Neuronal stem cell (in vitro differentiated cells): ENCODE measurements around the gene MACROD2.

Source experiments
- DNase-seq: peaks from one replicate; pipeline ENCODE4 v3.0.0-alpha.2; 2013; ENCODE audit warnings: low spot score
- H2AFZ ChIP-seq: one replicate; pipeline ENCODE4 v1.6.1; 2013; ENCODE audit warnings: mild to moderate bottlenecking, low read length, inconsistent platforms
- H2AK5ac ChIP-seq: 2 replicates; pipeline ENCODE4 v1.6.1; 2013; ENCODE audit warnings: low read depth, mild to moderate bottlenecking, inconsistent platforms, low read length, moderate library complexity, mixed read lengths
- H2BK120ac ChIP-seq: 2 replicates; pipeline ENCODE4 v1.6.1; 2013; ENCODE audit warnings: low read depth, mild to moderate bottlenecking, inconsistent platforms, low read length, moderate library complexity, mixed read lengths
- H2BK12ac ChIP-seq: one replicate; pipeline ENCODE4 v1.6.1; 2013; ENCODE audit warnings: low read length, inconsistent platforms
- H2BK15ac ChIP-seq: 2 replicates; pipeline ENCODE4 v1.6.1; 2013; ENCODE audit warnings: mild to moderate bottlenecking, low read length, inconsistent platforms, mixed read lengths
- H2BK5ac ChIP-seq: one replicate; pipeline ENCODE4 v1.6.1; 2013; ENCODE audit warnings: inconsistent platforms, mild to moderate bottlenecking, low read length, moderate library complexity
- H3K14ac ChIP-seq: one replicate; pipeline ENCODE4 v1.6.1; 2013; ENCODE audit warnings: low read length, inconsistent platforms
- H3K18ac ChIP-seq: 2 replicates; pipeline ENCODE4 v1.6.1; 2013; ENCODE audit warnings: low read length, inconsistent platforms
- H3K23ac ChIP-seq: 2 replicates; pipeline ENCODE4 v1.6.1; 2013; ENCODE audit warnings: low read depth, mild to moderate bottlenecking, mixed read lengths, low read length, inconsistent platforms; ENCODE audit not compliant: poor library complexity
- H3K27ac ChIP-seq: replicated peaks from 3 replicates; pipeline ENCODE4 v1.5.1; 2013; ENCODE audit warnings: low read length, inconsistent platforms
- H3K27me3 ChIP-seq, 3 experiments: 2 replicates each; pipeline ENCODE4 v1.6.1; 2013; ENCODE audit warnings: low read length in 3 of 3, mild to moderate bottlenecking in 2 of 3, inconsistent platforms in 1 of 3, low read depth in 1 of 3, mixed read lengths in 1 of 3, moderate library complexity in 1 of 3; ENCODE audit not compliant: control insufficient read depth in 3 of 3, insufficient read depth in 3 of 3
- H3K36me3 ChIP-seq, 2 donors: replicated peaks in 1 of 2; 2 replicates each; pipeline ENCODE4 v1.6.1; 2013; ENCODE audit warnings: low read length in 2 of 2; ENCODE audit not compliant: control insufficient read depth in 2 of 2, insufficient read depth in 2 of 2
- H3K4ac ChIP-seq: 2 replicates; pipeline ENCODE4 v1.6.1; 2013; ENCODE audit warnings: inconsistent platforms, mild to moderate bottlenecking, low read length, moderate library complexity
- H3K4me1 ChIP-seq, 2 donors: 1 replicate in 1 of 2; 2 replicates in 1 of 2; pipeline ENCODE4 v1.6.1; 2013; ENCODE audit warnings: low read length in 2 of 2, low read depth in 1 of 2; ENCODE audit not compliant: control insufficient read depth in 2 of 2, insufficient read depth in 1 of 2
- H3K4me2 ChIP-seq: one replicate; pipeline ENCODE4 v1.6.1; 2013; ENCODE audit warnings: mild to moderate bottlenecking, low read length, inconsistent platforms; ENCODE audit not compliant: insufficient read depth, poor library complexity, severe bottlenecking
- H3K4me3 ChIP-seq, 2 donors: 2 replicates each; pipeline ENCODE4 v1.5.1; 2013; ENCODE audit warnings: low read length in 2 of 2, mild to moderate bottlenecking in 2 of 2, inconsistent platforms in 1 of 2, moderate library complexity in 1 of 2
- H3K79me1 ChIP-seq: one replicate; pipeline ENCODE4 v1.6.1; 2013; ENCODE audit warnings: low read depth, mild to moderate bottlenecking, inconsistent platforms, low read length, moderate library complexity
- H3K9ac ChIP-seq: one replicate; pipeline ENCODE4 v1.6.1; 2013; ENCODE audit warnings: mild to moderate bottlenecking, low read depth, low read length, inconsistent platforms; ENCODE audit not compliant: poor library complexity
- H3K9me3 ChIP-seq, 2 donors: replicated peaks in 1 of 2; 2 replicates each; pipeline versions ENCODE3 to v1.6.1; 2013; ENCODE audit warnings: low read length in 2 of 2, mild to moderate bottlenecking in 2 of 2, inconsistent platforms in 1 of 2, low read depth in 1 of 2, mixed read lengths in 1 of 2, moderate library complexity in 1 of 2; ENCODE audit not compliant: control insufficient read depth in 2 of 2, insufficient read depth in 1 of 2
- H4K8ac ChIP-seq: one replicate; pipeline ENCODE4 v1.6.1; 2013; ENCODE audit warnings: low read depth, mild to moderate bottlenecking, inconsistent platforms, low read length, moderate library complexity
- H4K91ac ChIP-seq: one replicate; pipeline ENCODE4 v1.6.1; 2013; ENCODE audit warnings: low read length, low read depth, mild to moderate bottlenecking, inconsistent platforms; ENCODE audit not compliant: poor library complexity
- WGBS, 2 donors: extraction: QIAGEN DNeasy Blood & Tissue Kit; methylation state at CpG; one replicate each; pipeline ENCODE4 v1.1.7; 2013; ENCODE audit warnings: missing lambda C conversion rate in 2 of 2, mixed read lengths in 1 of 2; ENCODE audit not compliant: insufficient read length in 2 of 2, insufficient replicate concordance in 1 of 2; ENCODE audit errors: extremely low coverage in 2 of 2; 5-methylcytosine and 5-hydroxymethylcytosine counted together

The MACROD2 gene

DNA sequence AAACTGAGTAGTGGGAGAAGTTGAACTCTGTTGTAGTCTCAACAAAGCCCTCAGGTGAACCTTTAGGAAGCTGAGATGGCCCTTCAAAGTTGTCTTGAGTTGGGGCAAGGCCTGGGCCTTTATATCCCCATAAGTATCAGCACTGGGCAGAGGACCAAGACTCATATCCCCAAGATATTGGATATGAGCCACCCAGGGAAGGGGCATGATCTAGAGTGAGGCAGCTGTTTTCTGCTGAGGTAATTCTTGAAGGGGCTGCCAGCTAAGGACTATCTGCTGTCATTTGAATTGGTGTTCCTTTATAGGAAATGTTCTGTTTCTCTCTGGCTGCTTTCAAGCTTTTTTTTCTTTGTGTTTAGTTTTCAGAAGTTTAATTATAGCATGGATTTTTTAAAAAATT, 482.8 kb downstream of the MACROD2 start:
- H2AFZ ChIP-seq, result no peak overlapping the region
- H3K36me3 ChIP-seq, result no peaks in the 10 kb centered on the region
- no peak overlapping the region for H2BK15ac ChIP-seq
- no peak overlapping the region for H2BK12ac ChIP-seq
- H3K27me3 ChIP-seq, result no peaks in the 10 kb centered on the region
- no peak overlapping the region for H4K91ac ChIP-seq
- H3K23ac ChIP-seq, result no peak overlapping the region
- H3K4me3 ChIP-seq, result no peak overlapping the region
- H3K18ac ChIP-seq, result no peak overlapping the region
- no peak overlapping the region for H2BK5ac ChIP-seq
- H3K4me1 ChIP-seq, result no peaks in the 10 kb centered on the region
- no peak overlapping the region for H4K8ac ChIP-seq
- no peak overlapping the region for H2AK5ac ChIP-seq
- H3K27ac ChIP-seq, result no peak overlapping the region
- no peak overlapping the region for H3K14ac ChIP-seq
- H3K9me3 ChIP-seq, result no peaks in the 10 kb centered on the region
- no peak overlapping the region for H3K9ac ChIP-seq
- no peaks in the 10 kb centered on the region for H3K79me1 ChIP-seq
- no peak overlapping the region for H3K4me2 ChIP-seq
- H2BK120ac ChIP-seq, result no peak overlapping the region
- H3K4ac ChIP-seq, result no peak overlapping the region
- DNase-seq, result no peak

DNA sequence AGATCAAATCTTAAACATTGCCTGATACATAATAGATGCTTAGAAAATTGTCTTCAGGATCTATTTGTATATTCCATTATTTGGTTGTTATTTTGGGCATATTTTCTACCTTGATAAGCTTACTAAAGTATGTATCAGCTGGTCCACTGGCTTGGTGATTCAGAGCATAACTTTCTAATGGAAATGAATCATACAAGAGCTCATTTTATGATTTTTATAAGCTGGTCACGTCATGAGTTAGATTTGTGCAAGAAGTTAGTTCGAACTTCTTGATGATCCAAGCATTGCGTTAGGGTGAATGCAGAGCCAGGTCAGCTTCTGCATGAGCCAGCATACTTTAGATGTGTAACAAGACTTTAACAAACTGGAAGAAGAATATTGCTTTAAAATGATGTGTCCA, 486.5 kb downstream of the MACROD2 start:
- H3K9me3 ChIP-seq, result no peaks in the 10 kb centered on the region
- no peak overlapping the region for H3K23ac ChIP-seq
- H3K4me3 ChIP-seq, result no peak overlapping the region
- H2AFZ ChIP-seq, result no peak overlapping the region
- no peak overlapping the region for H2AK5ac ChIP-seq
- no peak overlapping the region for H3K9ac ChIP-seq
- H3K27me3 ChIP-seq, result no peaks in the 10 kb centered on the region
- no peak overlapping the region for H3K18ac ChIP-seq
- no peak overlapping the region for H3K14ac ChIP-seq
- H2BK12ac ChIP-seq, result no peak overlapping the region
- no peak for DNase-seq
- no peaks in the 10 kb centered on the region for H3K36me3 ChIP-seq
- H3K27ac ChIP-seq, result no peak overlapping the region
- no peaks in the 10 kb centered on the region for H3K4me1 ChIP-seq
- no peak overlapping the region for H4K8ac ChIP-seq
- no CpG with 5 or more reads among the region's 3 CpGs for WGBS, 2 donors
- H2BK5ac ChIP-seq, result no peak overlapping the region
- H3K4me2 ChIP-seq, result no peak overlapping the region
- no peak overlapping the region for H3K4ac ChIP-seq
- H4K91ac ChIP-seq, result no peak overlapping the region
- no peak overlapping the region for H2BK15ac ChIP-seq
- H3K79me1 ChIP-seq, result no peaks in the 10 kb centered on the region
- H2BK120ac ChIP-seq, result no peak overlapping the region

DNA sequence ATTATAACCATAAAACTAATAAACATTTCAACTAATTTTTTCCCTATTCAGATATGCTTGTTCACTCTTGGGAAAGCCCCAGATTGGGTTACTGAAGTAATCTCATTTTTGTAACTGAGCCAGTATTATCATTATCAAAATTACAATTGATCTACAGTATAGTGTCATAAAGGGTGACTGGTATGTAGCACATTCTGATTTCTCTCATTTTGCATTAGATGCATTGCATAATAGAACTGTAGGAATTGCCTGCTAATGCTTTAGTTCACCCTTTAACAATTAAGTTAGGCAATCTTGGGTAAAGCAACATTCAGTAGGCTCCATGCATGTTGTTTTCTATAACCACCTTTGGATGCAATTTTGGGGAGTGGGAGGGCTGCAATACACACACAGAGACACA, 492.9 kb downstream of the MACROD2 start:
- Histone ChIP-seq H3K36me3 (no peaks in the 10 kb centered on the region), H3K27ac (no peak overlapping the region), H3K14ac (no peak overlapping the region), H2BK120ac (no peak overlapping the region), H3K27me3 (no peaks in the 10 kb centered on the region), H3K9me3 (no peaks in the 10 kb centered on the region), H2BK5ac (no peak overlapping the region), H2BK12ac (no peak overlapping the region), H3K4ac (no peak overlapping the region), H3K4me1 (no peaks in the 10 kb centered on the region), H3K18ac (no peak overlapping the region), H4K91ac (no peak overlapping the region), H3K4me2 (no peak overlapping the region), H3K23ac (no peak overlapping the region), H3K9ac (no peak overlapping the region), H2BK15ac (no peak overlapping the region), H3K79me1 (no peaks in the 10 kb centered on the region), H2AK5ac (no peak overlapping the region), H4K8ac (no peak overlapping the region), H3K4me3 (no peak overlapping the region), H2AFZ (no peak overlapping the region)
- DNase-seq, result no peak

DNA sequence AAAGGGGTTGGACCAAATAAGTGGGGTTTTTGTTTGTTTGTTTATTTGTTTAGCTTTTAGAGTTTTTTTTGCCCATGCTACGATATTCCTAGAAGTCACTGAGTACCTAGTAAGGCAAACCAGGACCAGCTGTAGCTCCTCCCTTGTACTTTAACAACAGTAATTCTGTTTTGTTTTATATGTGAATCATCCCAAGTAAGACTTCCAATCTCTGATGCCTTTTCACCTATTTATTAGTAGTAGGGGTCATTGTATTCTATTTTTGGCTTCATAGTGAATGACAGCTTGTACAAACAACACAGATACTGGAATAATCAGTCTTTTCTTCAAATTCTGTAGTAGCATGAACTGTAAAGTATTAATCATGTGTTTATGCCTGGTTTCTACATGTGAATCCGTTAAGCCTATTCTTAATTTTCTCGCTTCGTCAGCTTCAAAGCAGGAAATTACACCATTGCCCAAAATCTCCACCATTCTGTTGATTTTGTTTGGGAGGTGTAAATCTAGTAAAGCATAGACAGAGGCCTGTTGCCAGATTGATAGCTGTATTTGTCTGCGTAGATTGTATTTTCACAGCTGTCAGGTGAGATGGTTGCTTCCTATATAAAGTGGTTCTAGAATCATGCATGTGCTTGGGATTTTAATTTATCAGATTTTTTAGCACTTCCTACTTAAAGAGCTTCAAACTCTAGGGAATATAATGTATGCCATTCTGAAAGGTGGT, 493.6 kb downstream of the MACROD2 start:
- H3K9ac ChIP-seq, result no peak overlapping the region
- no peak overlapping the region for H2BK15ac ChIP-seq
- H3K4me2 ChIP-seq, result no peak overlapping the region
- H3K79me1 ChIP-seq, result no peaks in the 10 kb centered on the region
- no peak overlapping the region for H2BK12ac ChIP-seq
- no peak overlapping the region for H3K18ac ChIP-seq
- H3K23ac ChIP-seq, result no peak overlapping the region
- no peaks in the 10 kb centered on the region for H3K9me3 ChIP-seq
- H2BK120ac ChIP-seq, result no peak overlapping the region
- no peak overlapping the region for H2BK5ac ChIP-seq
- WGBS, 2 donors, result no CpG with 5 or more reads among the region's 5 CpGs
- H3K27ac ChIP-seq, result no peak overlapping the region
- no peaks in the 10 kb centered on the region for H3K27me3 ChIP-seq
- no peak for DNase-seq
- H3K14ac ChIP-seq, result no peak overlapping the region
- no peak overlapping the region for H3K4me3 ChIP-seq
- H2AK5ac ChIP-seq, result no peak overlapping the region
- H4K91ac ChIP-seq, result no peak overlapping the region
- no peak overlapping the region for H3K4ac ChIP-seq
- no peaks in the 10 kb centered on the region for H3K36me3 ChIP-seq
- no peak overlapping the region for H4K8ac ChIP-seq
- H3K4me1 ChIP-seq, result no peaks in the 10 kb centered on the region
- H2AFZ ChIP-seq, result no peak overlapping the region
